SK-N-SH (cell line): ENCODE measurements around the gene TAF1B. TPM values are rescaled to one million over a fixed set of nuclear protein-coding genes. Genes with fewer than 3 reads are reported as not detected.

Experiments
- CTCF ChIA-PET: fragments of 300-600, 350-600 bp; formaldehyde crosslinking; extraction: SDS; loops from one replicate; lab custom pipeline; 2021; lab: Yijun Ruan, JAX
- POLR2A ChIA-PET: fragments of 350-600 bp; sonication (Branson Sonifier 250); formaldehyde crosslinking; extraction: SDS; loops from one replicate; lab custom pipeline; 2020; ENCODE audit warnings: antibody characterized with exemption, inconsistent platforms; lab: Yijun Ruan, JAX
- DNase-seq: peaks from one replicate; pipeline ENCODE4 v3.0.0; 2012
- H2AFZ ChIP-seq: fragments of 200-600 bp; sonication (generic); 2 replicates; pipeline ENCODE4 v1.8.1; 2016; ENCODE audit warnings: antibody characterized with exemption, mild to moderate bottlenecking, low read depth
- H3F3A ChIP-seq: fragments of 200-600 bp; sonication (generic); replicated peaks from 2 replicates; pipeline ENCODE3; 2016; ENCODE audit warnings: antibody characterized with exemption, mild to moderate bottlenecking; ENCODE audit not compliant: insufficient read depth
- H3K27ac ChIP-seq, 2 experiments: fragments of 200-500 bp in 1 of 2; fragments of 200-600 bp in 1 of 2; sonication (Bioruptor generic) in 1 of 2; sonication (generic), shearing (Covaris generic) in 1 of 2; 2 replicates each; pipeline versions ENCODE4 v1.5.1 to v1.6.1; 2014 to 2016; ENCODE audit warnings: low read depth in 2 of 2, inconsistent platforms in 1 of 2, low read length in 1 of 2, mild to moderate bottlenecking in 1 of 2, mixed read lengths in 1 of 2
- H3K27me3 ChIP-seq: fragments of 200-600 bp; sonication (generic), shearing (Covaris generic); 2 replicates; pipeline ENCODE4 v1.6.1; 2016; ENCODE audit warnings: mixed run types; ENCODE audit not compliant: insufficient read depth
- H3K36me3 ChIP-seq, 2 experiments: fragments of 200-500 bp in 1 of 2; fragments of 200-600 bp in 1 of 2; sonication (Bioruptor generic) in 1 of 2; sonication (generic) in 1 of 2; replicated peaks in 1 of 2; 2 replicates each; pipeline versions ENCODE3 to v1.5.1; 2014 to 2016; ENCODE audit warnings: low read length in 1 of 2, mild to moderate bottlenecking in 1 of 2; ENCODE audit not compliant: insufficient read depth in 2 of 2, control insufficient read depth in 1 of 2
- H3K4me1 ChIP-seq, 2 experiments: fragments of 200-500 bp in 1 of 2; fragments of 200-600 bp in 1 of 2; sonication (Bioruptor generic) in 1 of 2; sonication (generic), shearing (Covaris generic) in 1 of 2; 2 replicates each; pipeline versions ENCODE4 v1.5.1 to v1.6.1; 2014 to 2016; ENCODE audit warnings: low read depth in 1 of 2, low read length in 1 of 2, mixed run types in 1 of 2; ENCODE audit not compliant: insufficient read depth in 2 of 2, control insufficient read depth in 1 of 2
- H3K4me2 ChIP-seq: fragments of 200-600 bp; sonication (generic), shearing (Covaris generic); 2 replicates; pipeline ENCODE4 v1.6.1; 2017; ENCODE audit warnings: mixed run types
- H3K4me3 ChIP-seq, 2 experiments: fragments of 200-500 bp in 1 of 2; fragments of 200-600 bp in 1 of 2; sonication (Bioruptor generic) in 1 of 2; sonication (generic), shearing (Covaris generic) in 1 of 2; 2 replicates each; pipeline versions ENCODE4 v1.5.1 to v1.8.1; 2014 to 2016; ENCODE audit warnings: low read depth in 2 of 2, inconsistent platforms in 1 of 2, low read length in 1 of 2, mild to moderate bottlenecking in 1 of 2, mixed read lengths in 1 of 2, moderate library complexity in 1 of 2
- H3K79me2 ChIP-seq: fragments of 200-600 bp; sonication (generic); 2 replicates; pipeline ENCODE4 v1.8.1; 2017; ENCODE audit warnings: mild to moderate bottlenecking; ENCODE audit not compliant: insufficient read depth
- H3K9ac ChIP-seq: fragments of 200-600 bp; sonication (generic); 2 replicates; pipeline ENCODE4 v1.6.1; 2017; ENCODE audit warnings: mixed run types
- H3K9me2 ChIP-seq: fragments of 200-600 bp; sonication (generic); 2 replicates; pipeline ENCODE4 v1.6.1; 2017; ENCODE audit warnings: mixed run types
- H3K9me3 ChIP-seq: fragments of 200-600 bp; sonication (generic); 2 replicates; pipeline ENCODE4 v1.6.1; 2017; ENCODE audit warnings: mixed run types, mild to moderate bottlenecking, moderate library complexity
- H4K20me1 ChIP-seq: fragments of 200-600 bp; sonication (generic); 2 replicates; pipeline ENCODE4 v1.6.1; 2017; ENCODE audit warnings: mild to moderate bottlenecking, mixed run types; ENCODE audit not compliant: insufficient read depth
- CHD2 ChIP-seq: fragments of 150-350 bp; IDR thresholded peaks from 2 replicates; pipeline ENCODE4 v1.6.1; 2018; ENCODE audit warnings: low read length; ENCODE audit not compliant: partially characterized antibody
- ELF1 ChIP-seq: IDR thresholded peaks from 2 replicates; pipeline ENCODE4 v1.4.0; 2012
- EP300 ChIP-seq, 2 experiments: IDR thresholded peaks; 2 replicates each; pipeline versions ENCODE4 v1.4.0 to v1.6.1; 2012; ENCODE audit warnings: borderline replicate concordance in 1 of 2, low read depth in 1 of 2, low read length in 1 of 2
- EZH2phosphoT487 ChIP-seq: fragments of 200-600 bp; sonication (generic); IDR thresholded peaks from 2 replicates; pipeline ENCODE4 v1.6.1; 2017; ENCODE audit warnings: low read depth, mixed run types, mild to moderate bottlenecking, antibody characterized with exemption, moderate library complexity, borderline replicate concordance
- FOSL2 ChIP-seq: IDR thresholded peaks from 2 replicates; pipeline ENCODE4 v1.4.0; 2012; ENCODE audit warnings: low read depth, mild to moderate bottlenecking, moderate library complexity, borderline replicate concordance
- FOXM1 ChIP-seq: IDR thresholded peaks from 2 replicates; pipeline ENCODE4 v1.4.0; 2012; ENCODE audit warnings: low read depth, mild to moderate bottlenecking
- GABPA ChIP-seq: IDR thresholded peaks from 2 replicates; pipeline ENCODE4 v1.4.0; 2012; ENCODE audit warnings: low read depth, mild to moderate bottlenecking
- MEF2A ChIP-seq: IDR thresholded peaks from 2 replicates; pipeline ENCODE4 v1.4.0; 2012; ENCODE audit warnings: low read depth, borderline replicate concordance
- MXI1 ChIP-seq: IDR thresholded peaks from 2 replicates; pipeline ENCODE4 v1.6.1; 2012; ENCODE audit warnings: mild to moderate bottlenecking, low read depth, low read length, improper control_type of control experiment
- NFIC ChIP-seq: IDR thresholded peaks from 2 replicates; pipeline ENCODE4 v1.4.0; 2012; ENCODE audit warnings: borderline replicate concordance
- RCOR1 ChIP-seq: fragments of 150-350 bp; IDR thresholded peaks from 2 replicates; pipeline ENCODE4 v1.6.1; 2017; ENCODE audit warnings: antibody characterized with exemption, low read length
- SMC3 ChIP-seq: IDR thresholded peaks from 2 replicates; pipeline ENCODE4 v1.6.1; 2012; ENCODE audit warnings: low read depth, low read length, improper control_type of control experiment
- TAF1 ChIP-seq: IDR thresholded peaks from 2 replicates; pipeline ENCODE4 v1.6.1; 2012; ENCODE audit warnings: low read depth, mild to moderate bottlenecking, low read length, moderate library complexity, borderline replicate concordance
- WGBS: methylation state at CpG from one replicate; pipeline ENCODE4 v1.1.6; 2017; ENCODE audit warnings: low lambda C conversion rate; 5-methylcytosine and 5-hydroxymethylcytosine counted together
- polyA plus RNA-seq, 3 experiments: library from polyadenylated mRNA; depleted of rRNA; stranded (reverse); fragments of >200 nt; gene quantifications; 2 replicates each; pipeline ENCODE4 v1.2.3, GENCODE V29; 2012
- TF ChIP-seq, protein P1 (sequence below): IDR thresholded peaks from 2 replicates; pipeline ENCODE4 v1.4.0; 2012; ENCODE audit warnings: low read depth, borderline replicate concordance
- TF ChIP-seq, protein P2 (sequence below): fragments of 150-350 bp; IDR thresholded peaks from 2 replicates; pipeline ENCODE4 v1.6.1; 2017; ENCODE audit warnings: antibody characterized with exemption, low read length, low read depth, borderline replicate concordance
- TF ChIP-seq, protein P3 (sequence below): fragments of 200-600 bp; sonication (generic); IDR thresholded peaks from 2 replicates; pipeline ENCODE4 v1.6.1; 2017; ENCODE audit warnings: antibody characterized with exemption, mild to moderate bottlenecking, moderate library complexity

Gene TAF1B
- polyA plus RNA-seq, 1 of the 3 experiments (the other 2 are of a cell fraction), result 7.8 TPM

- TF ChIP-seq CHD2 (no peak), EZH2phosphoT487 (no peak), NFIC (no peak), FOXM1 (no peak)
- TF ChIP-seq, protein P1, sequence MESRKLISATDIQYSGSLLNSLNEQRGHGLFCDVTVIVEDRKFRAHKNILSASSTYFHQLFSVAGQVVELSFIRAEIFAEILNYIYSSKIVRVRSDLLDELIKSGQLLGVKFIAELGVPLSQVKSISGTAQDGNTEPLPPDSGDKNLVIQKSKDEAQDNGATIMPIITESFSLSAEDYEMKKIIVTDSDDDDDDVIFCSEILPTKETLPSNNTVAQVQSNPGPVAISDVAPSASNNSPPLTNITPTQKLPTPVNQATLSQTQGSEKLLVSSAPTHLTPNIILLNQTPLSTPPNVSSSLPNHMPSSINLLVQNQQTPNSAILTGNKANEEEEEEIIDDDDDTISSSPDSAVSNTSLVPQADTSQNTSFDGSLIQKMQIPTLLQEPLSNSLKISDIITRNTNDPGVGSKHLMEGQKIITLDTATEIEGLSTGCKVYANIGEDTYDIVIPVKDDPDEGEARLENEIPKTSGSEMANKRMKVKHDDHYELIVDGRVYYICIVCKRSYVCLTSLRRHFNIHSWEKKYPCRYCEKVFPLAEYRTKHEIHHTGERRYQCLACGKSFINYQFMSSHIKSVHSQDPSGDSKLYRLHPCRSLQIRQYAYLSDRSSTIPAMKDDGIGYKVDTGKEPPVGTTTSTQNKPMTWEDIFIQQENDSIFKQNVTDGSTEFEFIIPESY, result no peak
- CTCF ChIA-PET, result interaction anchor here (1.1 to 1.6 kb wide), 2 partner anchors 38 to 102 kb away, joined by 3 to 11 read pairs; no protein-coding TSS in a partner anchor
Measured at GRCh38 chr2:9945596-9945995, 102.3 kb downstream of the TAF1B start.

GRCh38 chr2:9946076-9946475 lies 102.8 kb downstream of the TAF1B start:
- H3K36me3 ChIP-seq, result no peaks in the 10 kb centered on the region
- no peaks in the 10 kb centered on the region for H3F3A ChIP-seq
- H3K9ac ChIP-seq, result no peak overlapping the region
- no peaks in the 10 kb centered on the region for H3K27me3 ChIP-seq
- H3K4me2 ChIP-seq, result no peak overlapping the region
- POLR2A ChIA-PET, result no interaction called here
- TF ChIP-seq CHD2 (no peak), EZH2phosphoT487 (no peak), MXI1 (no peak), FOSL2 (no peak), ELF1 (no peak), GABPA (no peak), SMC3 (no peak), MEF2A (no peak), EP300 (IDR thresholded peaks at IDR 0.05; ENCODE audit: borderline replicate concordance in 1 of 2, low read depth in 1 of 2, low read length in 1 of 2) (no peak), RCOR1 (no peak), TAF1 (no peak)
- TF ChIP-seq, protein P2, sequence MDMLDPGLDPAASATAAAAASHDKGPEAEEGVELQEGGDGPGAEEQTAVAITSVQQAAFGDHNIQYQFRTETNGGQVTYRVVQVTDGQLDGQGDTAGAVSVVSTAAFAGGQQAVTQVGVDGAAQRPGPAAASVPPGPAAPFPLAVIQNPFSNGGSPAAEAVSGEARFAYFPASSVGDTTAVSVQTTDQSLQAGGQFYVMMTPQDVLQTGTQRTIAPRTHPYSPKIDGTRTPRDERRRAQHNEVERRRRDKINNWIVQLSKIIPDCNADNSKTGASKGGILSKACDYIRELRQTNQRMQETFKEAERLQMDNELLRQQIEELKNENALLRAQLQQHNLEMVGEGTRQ, result no peak
- TF ChIP-seq, protein P3, sequence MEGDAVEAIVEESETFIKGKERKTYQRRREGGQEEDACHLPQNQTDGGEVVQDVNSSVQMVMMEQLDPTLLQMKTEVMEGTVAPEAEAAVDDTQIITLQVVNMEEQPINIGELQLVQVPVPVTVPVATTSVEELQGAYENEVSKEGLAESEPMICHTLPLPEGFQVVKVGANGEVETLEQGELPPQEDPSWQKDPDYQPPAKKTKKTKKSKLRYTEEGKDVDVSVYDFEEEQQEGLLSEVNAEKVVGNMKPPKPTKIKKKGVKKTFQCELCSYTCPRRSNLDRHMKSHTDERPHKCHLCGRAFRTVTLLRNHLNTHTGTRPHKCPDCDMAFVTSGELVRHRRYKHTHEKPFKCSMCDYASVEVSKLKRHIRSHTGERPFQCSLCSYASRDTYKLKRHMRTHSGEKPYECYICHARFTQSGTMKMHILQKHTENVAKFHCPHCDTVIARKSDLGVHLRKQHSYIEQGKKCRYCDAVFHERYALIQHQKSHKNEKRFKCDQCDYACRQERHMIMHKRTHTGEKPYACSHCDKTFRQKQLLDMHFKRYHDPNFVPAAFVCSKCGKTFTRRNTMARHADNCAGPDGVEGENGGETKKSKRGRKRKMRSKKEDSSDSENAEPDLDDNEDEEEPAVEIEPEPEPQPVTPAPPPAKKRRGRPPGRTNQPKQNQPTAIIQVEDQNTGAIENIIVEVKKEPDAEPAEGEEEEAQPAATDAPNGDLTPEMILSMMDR, result no peak
- H3K27ac ChIP-seq, result no peak overlapping the region
- H3K4me3 ChIP-seq, result no peak overlapping the region
- no peaks in the 10 kb centered on the region for H3K79me2 ChIP-seq
- no peaks in the 10 kb centered on the region for H4K20me1 ChIP-seq
- WGBS, result 83% methylated on average over 7 of the region's 7 CpGs
- no peaks in the 10 kb centered on the region for H3K9me3 ChIP-seq
- peaks cover 4% of the 10 kb centered on the region in 2 experiments; a peak in 3 of 4 replicates for H3K4me1 ChIP-seq
- DNase-seq, result no peak
- H3K9me2 ChIP-seq, result no peaks in the 10 kb centered on the region
- CTCF ChIA-PET, result interaction anchor here (1.0 to 4.3 kb wide), 6 partner anchors 10 to 489 kb away, joined by 3 to 23 read pairs (median 3); no protein-coding TSS in a partner anchor
- H2AFZ ChIP-seq, result no peak overlapping the region

More at GRCh38 chr2:9945596-9945995, 102.3 kb downstream of the TAF1B start:
- H3K4me3 ChIP-seq, result no peak overlapping the region
- H3K4me2 ChIP-seq, result no peak overlapping the region
- no peaks in the 10 kb centered on the region for H3K27me3 ChIP-seq
- H3K9me3 ChIP-seq, result no peaks in the 10 kb centered on the region
- no peaks in the 10 kb centered on the region for H3K36me3 ChIP-seq
- POLR2A ChIA-PET, result no interaction called here
- no peak for DNase-seq
- H3K79me2 ChIP-seq, result no peaks in the 10 kb centered on the region
- peaks cover 4 to 9% of the 10 kb centered on the region in 2 experiments; a peak in 3 of 4 replicates for H3K4me1 ChIP-seq
- no peaks in the 10 kb centered on the region for H3F3A ChIP-seq
- H3K27ac ChIP-seq, result no peak overlapping the region
- no peak overlapping the region for H3K9ac ChIP-seq
- no peaks in the 10 kb centered on the region for H4K20me1 ChIP-seq
- no peaks in the 10 kb centered on the region for H3K9me2 ChIP-seq
- H2AFZ ChIP-seq, result no peak overlapping the region
- WGBS, result 45% methylated on average over 7 of the region's 7 CpGs
